Activated B cell treated with CpG ODN at 0.5 μM for 24 hours (primary cell): ENCODE results near the gene CAPZA2. TPM values are rescaled to one million over a fixed set of nuclear protein-coding genes. Genes with fewer than 3 reads are reported as not detected.

Experiments used
- ATAC-seq: fragments of 200-7000 bp; cut with Tn5 transposase; one replicate; pipeline ENCODE4 v1.10.0; 2021; ENCODE audit warnings: low read depth, mild to moderate bottlenecking, moderate library complexity
- CTCF ChIA-PET: fragments of 350-600 bp; sonication (Branson Sonifier 250); formaldehyde crosslinking; loops from one replicate; lab custom pipeline; 2021; ENCODE audit warnings: antibody characterized with exemption; lab: Charles Lee
- POLR2A ChIA-PET: fragments of 350-600 bp; sonication (Branson Sonifier 250); formaldehyde crosslinking; loops from one replicate; lab custom pipeline; 2021; ENCODE audit warnings: antibody characterized with exemption; lab: Charles Lee
- DNase-seq: peaks from one replicate; pipeline ENCODE4 v3.0.0; 2022
- H3K27ac Mint-ChIP-seq: one replicate; pipeline ENCODE4 v1.8.0; 2020; ENCODE audit warnings: mixed read lengths
- H3K27me3 Mint-ChIP-seq: one replicate; pipeline ENCODE4 v1.8.0; 2021; ENCODE audit warnings: mixed read lengths
- H3K36me3 Mint-ChIP-seq: one replicate; pipeline ENCODE4 v1.8.0; 2021; ENCODE audit warnings: low read depth, mixed read lengths
- H3K4me1 Mint-ChIP-seq: one replicate; pipeline ENCODE4 v1.8.0; 2021; ENCODE audit warnings: mixed read lengths
- H3K4me3 Mint-ChIP-seq: one replicate; pipeline ENCODE4 v1.8.0; 2020; ENCODE audit warnings: mild to moderate bottlenecking, mixed read lengths
- H3K9me3 Mint-ChIP-seq: one replicate; pipeline ENCODE4 v1.8.0; 2020; ENCODE audit warnings: mixed read lengths
- CTCF ChIP-seq: fragments of 200-600 bp; IDR thresholded peaks from one replicate; pipeline ENCODE4 v1.8.0; 2022; ENCODE audit warnings: antibody characterized with exemption, mild to moderate bottlenecking
- intact Hi-C: fragments of 100-400 bp; cut with micrococcal nuclease; formaldehyde crosslinking; loops from one replicate; pipeline ENCODE4 v1.15.1; 2024
- total RNA-seq: library from RNA; stranded (reverse); gene quantifications from 2 replicates; pipeline ENCODE4 v1.2.3, GENCODE V29; 2022

CAPZA2 gene
- total RNA-seq, 1 donor from 2014 or later: 110 TPM

- DNase-seq: no peak
- Mint-ChIP-seq H3K36me3 (peaks cover 68% of the 10 kb centered on the region), H3K27me3 (no peaks in the 10 kb centered on the region)
These were observed 44.0 kb downstream of the CAPZA2 start for GRCh38 chr7:116906391-116906790.

GRCh38 chr7:116910383-116910782 is 48.0 kb downstream of the CAPZA2 start:
- Mint-ChIP-seq H3K9me3 (no peaks in the 10 kb centered on the region), H3K36me3 (peaks cover 75% of the 10 kb centered on the region), H3K27ac (no peak overlapping the region), H3K27me3 (no peaks in the 10 kb centered on the region), H3K4me1 (no peaks in the 10 kb centered on the region), H3K4me3 (no peak overlapping the region)
- ChIA-PET CTCF (no interaction called here), POLR2A (no interaction called here)
- ATAC-seq: no peak
- no peak for DNase-seq
- intact Hi-C loops: no loop called here
- TF ChIP-seq CTCF: no peak

More at GRCh38 chr7:116906391-116906790, 44.0 kb downstream of the CAPZA2 start:
- H3K27ac Mint-ChIP-seq: no peak overlapping the region
- POLR2A ChIA-PET: no interaction called here
- no peak for TF ChIP-seq CTCF
- no peak overlapping the region for H3K4me3 Mint-ChIP-seq
- H3K9me3 Mint-ChIP-seq: no peaks in the 10 kb centered on the region
- ATAC-seq: no peak
- no peaks in the 10 kb centered on the region for H3K4me1 Mint-ChIP-seq
- intact Hi-C loops: no loop called here
- CTCF ChIA-PET: interaction anchor here (0.6 kb wide), 1 partner anchor 22 kb away, joined by 3 read pairs; no protein-coding TSS in a partner anchor

DNA sequence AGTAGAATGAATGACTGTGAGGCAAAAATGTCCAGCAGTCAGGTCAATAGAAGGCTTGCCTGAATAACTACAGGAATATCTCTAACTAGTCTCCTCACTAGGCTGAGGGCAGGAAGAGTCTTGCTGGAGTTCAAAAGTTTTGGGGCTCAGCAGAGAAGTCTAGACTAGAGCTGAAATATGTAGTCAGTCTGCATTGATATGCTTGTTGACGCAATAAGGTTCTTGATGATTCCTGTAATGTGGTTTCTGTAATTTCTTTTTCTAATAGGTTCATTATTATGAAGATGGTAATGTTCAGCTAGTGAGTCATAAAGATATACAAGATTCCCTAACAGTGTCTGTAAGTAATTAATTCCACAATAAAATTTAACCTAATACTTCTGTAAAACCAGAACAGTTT is 49.4 kb downstream of the CAPZA2 start:
- Mint-ChIP-seq H3K27ac (no peak overlapping the region), H3K36me3 (peaks cover 74% of the 10 kb centered on the region), H3K27me3 (no peaks in the 10 kb centered on the region), H3K4me1 (no peaks in the 10 kb centered on the region), H3K9me3 (no peaks in the 10 kb centered on the region), H3K4me3 (no peak overlapping the region)
- ChIA-PET CTCF (no interaction called here), POLR2A (no interaction called here)
- no peak for TF ChIP-seq CTCF
- intact Hi-C loops: no loop called here
- ATAC-seq: no peak
- DNase-seq: no peak

DNA sequence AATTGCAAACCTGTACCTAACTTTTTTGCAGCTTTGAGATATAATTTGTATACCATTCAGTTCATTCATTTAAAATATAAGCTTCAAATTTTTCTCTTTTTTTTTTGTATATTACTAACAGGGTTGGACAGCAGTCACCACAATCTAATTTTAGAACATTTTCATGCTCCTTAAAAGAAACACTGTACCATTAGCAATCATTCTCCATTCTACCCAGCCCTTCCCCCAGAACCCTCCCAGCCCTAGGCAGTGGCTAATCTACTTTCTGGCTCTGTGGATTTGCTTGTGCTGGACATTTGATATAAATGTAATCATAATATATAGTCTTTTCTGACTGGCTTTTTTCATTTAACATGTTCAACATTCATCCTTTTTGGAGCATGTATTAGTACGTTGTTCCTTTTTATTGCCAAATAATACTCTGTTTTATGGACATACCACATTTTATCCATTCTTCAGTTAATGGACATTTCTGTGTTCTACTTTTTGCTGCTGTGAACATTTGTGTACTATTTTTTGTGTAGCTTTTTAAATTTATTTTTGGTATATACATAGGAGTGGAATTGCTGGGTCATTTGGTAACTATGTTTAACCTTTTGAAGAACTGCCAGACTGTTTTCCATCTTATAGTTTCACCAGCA is 50.0 kb downstream of the CAPZA2 start:
- no peaks in the 10 kb centered on the region for H3K4me1 Mint-ChIP-seq
- H3K36me3 Mint-ChIP-seq: peaks cover 74% of the 10 kb centered on the region
- ChIA-PET POLR2A (no interaction called here), CTCF (no interaction called here)
- intact Hi-C loops: no loop called here
- no peaks in the 10 kb centered on the region for H3K27me3 Mint-ChIP-seq
- TF ChIP-seq CTCF: no peak
- no peak overlapping the region for H3K4me3 Mint-ChIP-seq
- no peaks in the 10 kb centered on the region for H3K9me3 Mint-ChIP-seq
- no peak for DNase-seq
- no peak for ATAC-seq
- no peak overlapping the region for H3K27ac Mint-ChIP-seq

DNA sequence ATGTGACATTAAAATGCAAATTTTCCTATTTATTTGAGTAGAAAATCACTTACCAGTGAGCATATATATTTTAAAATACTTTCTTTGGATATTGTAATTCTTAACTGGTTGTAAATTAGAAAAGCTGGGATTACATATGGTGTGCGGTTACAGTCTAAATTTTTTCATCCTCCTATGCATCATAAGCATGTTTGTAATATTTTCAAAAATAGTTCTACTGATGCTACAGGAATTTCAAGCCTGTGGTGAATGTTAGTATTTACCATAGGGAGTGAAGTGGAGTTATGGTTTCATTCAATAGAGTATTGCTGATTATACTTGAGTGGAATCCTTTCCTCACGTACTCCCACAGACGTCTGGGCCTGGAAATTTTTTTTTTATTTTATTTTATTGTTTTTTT is 56.3 kb downstream of the CAPZA2 start:
- DNase-seq: no peak
- intact Hi-C loops: no loop called here
- ATAC-seq: no peak
- peaks cover 51% of the 10 kb centered on the region for H3K36me3 Mint-ChIP-seq
- no peaks in the 10 kb centered on the region for H3K4me1 Mint-ChIP-seq
- H3K27me3 Mint-ChIP-seq: no peaks in the 10 kb centered on the region
- no peaks in the 10 kb centered on the region for H3K9me3 Mint-ChIP-seq
- H3K4me3 Mint-ChIP-seq: no peak overlapping the region
- H3K27ac Mint-ChIP-seq: no peak overlapping the region
- ChIA-PET POLR2A (no interaction called here), CTCF (interaction anchor here (1.4 kb wide), 1 partner anchor 11 kb away, joined by 3 read pairs; no protein-coding TSS in a partner anchor)
- no peak for TF ChIP-seq CTCF
